ENCODE results near the gene ARL16.

- TF ChIP-seq CTCF (IDR thresholded peaks at IDR 0.05) (no peak), POLR2A (IDR thresholded peaks at IDR 0.05) (no peak), EP300 (IDR thresholded peaks at IDR 0.05) (no peak)
Measured at GRCh38 chr17:81681672-81682071, 1.9 kb downstream of the ARL16 start.

Data from ovary (tissue), 3 donors.